Esophagus (tissue), 2 donors: ENCODE results near the gene PRKAR1B. TPM values are rescaled to one million over a fixed set of nuclear protein-coding genes. Genes with fewer than 3 reads are reported as not detected.

ENCODE experiments used
- H3K27ac ChIP-seq, 2 donors: one replicate each; pipeline ENCODE4 v1.5.1; 2013; ENCODE audit warnings: low read depth in 2 of 2, mild to moderate bottlenecking in 2 of 2, inconsistent platforms in 1 of 2, low read length in 1 of 2, moderate library complexity in 1 of 2
- H3K27me3 ChIP-seq, 2 donors: one replicate each; pipeline ENCODE4 v1.6.1; 2013; ENCODE audit warnings: low read length in 2 of 2, control low read depth in 1 of 2, mild to moderate bottlenecking in 1 of 2; ENCODE audit not compliant: insufficient read depth in 2 of 2, control insufficient read depth in 1 of 2
- H3K36me3 ChIP-seq, 2 donors: one replicate each; pipeline ENCODE4 v1.6.1; 2013; ENCODE audit warnings: low read length in 1 of 2; ENCODE audit not compliant: control insufficient read depth in 2 of 2, insufficient read depth in 2 of 2
- H3K4me1 ChIP-seq, 2 donors: one replicate each; pipeline ENCODE4 v1.6.1; 2013; ENCODE audit warnings: low read length in 1 of 2; ENCODE audit not compliant: control insufficient read depth in 2 of 2, insufficient read depth in 2 of 2
- H3K4me3 ChIP-seq, 2 donors: one replicate each; pipeline ENCODE4 v1.5.1; 2013; ENCODE audit warnings: low read length in 2 of 2, mild to moderate bottlenecking in 2 of 2, low read depth in 1 of 2, moderate library complexity in 1 of 2
- H3K9me3 ChIP-seq, 2 donors: one replicate each; pipeline ENCODE4 v1.6.1; 2013; ENCODE audit warnings: mild to moderate bottlenecking in 2 of 2, low read depth in 1 of 2, low read length in 1 of 2, moderate library complexity in 1 of 2; ENCODE audit not compliant: control insufficient read depth in 2 of 2, insufficient read depth in 1 of 2
- WGBS, 2 donors: extraction: QIAGEN DNeasy Blood & Tissue Kit; methylation state at CpG; one replicate each; pipeline ENCODE4 v1.1.7; 2013; 5-methylcytosine and 5-hydroxymethylcytosine counted together
- polyA plus RNA-seq, 2 donors: library from polyadenylated mRNA; stranded (reverse); fragments of 200-250 nt; gene quantifications; one replicate each; pipeline ENCODE4 v1.2.3, GENCODE V29; 2013
- donor health status: healthy with polysubstance abuse.
- donor health status: Bipolar disorder and iron deficiency.

PRKAR1B gene
- polyA plus RNA-seq, 2 donors = 10.4 to 10.9 TPM

DNA sequence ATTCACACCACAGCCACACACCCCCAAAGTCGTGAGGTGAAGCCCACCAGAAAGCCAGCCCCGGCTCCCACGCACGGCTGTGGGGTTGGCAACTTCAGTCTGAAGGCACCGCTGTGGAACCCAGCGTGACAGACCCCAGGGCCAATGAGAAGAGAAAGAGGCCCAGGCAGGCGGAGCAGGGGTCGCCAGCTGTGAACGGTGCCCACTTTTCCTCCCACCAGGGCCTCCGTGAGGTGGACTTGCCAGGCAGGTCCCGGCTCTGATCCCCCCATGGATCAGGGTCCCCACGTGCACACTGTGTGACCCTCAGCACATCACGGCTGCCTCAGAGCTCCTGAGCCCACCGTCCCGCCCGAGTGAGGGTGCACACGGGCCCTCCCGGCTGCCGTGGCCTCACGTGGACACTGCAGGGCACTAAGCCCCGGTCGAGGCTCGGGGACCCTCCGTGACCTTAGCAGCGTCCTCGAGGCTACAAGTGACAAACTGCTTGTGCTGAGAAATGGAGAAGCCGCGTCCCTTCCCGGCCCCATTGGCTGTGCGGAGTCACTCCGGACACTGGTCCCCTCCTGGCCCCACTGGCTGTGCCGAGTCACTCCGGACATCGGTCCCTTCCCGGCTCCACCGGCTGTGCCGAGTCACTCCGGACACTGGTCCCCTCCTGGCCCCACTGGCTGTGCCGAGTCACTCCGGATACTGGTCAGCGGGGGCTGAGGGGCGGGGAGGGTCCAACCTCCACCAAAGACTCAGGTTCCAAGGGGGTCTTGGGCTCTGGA, 135.0 kb downstream of the PRKAR1B start:
- Histone ChIP-seq H3K27ac (no peak overlapping the region), H3K9me3 (peaks cover 3% of the 10 kb centered on the region in 2 donors), H3K4me3 (no peak overlapping the region), H3K4me1 (no peaks in the 10 kb centered on the region), H3K36me3 (peaks cover 0 to 11% of the 10 kb centered on the region in 2 donors), H3K27me3 (no peaks in the 10 kb centered on the region)
- WGBS, 2 donors = 93 to 96% methylated on average over 42 of the region's 42 CpGs

DNA sequence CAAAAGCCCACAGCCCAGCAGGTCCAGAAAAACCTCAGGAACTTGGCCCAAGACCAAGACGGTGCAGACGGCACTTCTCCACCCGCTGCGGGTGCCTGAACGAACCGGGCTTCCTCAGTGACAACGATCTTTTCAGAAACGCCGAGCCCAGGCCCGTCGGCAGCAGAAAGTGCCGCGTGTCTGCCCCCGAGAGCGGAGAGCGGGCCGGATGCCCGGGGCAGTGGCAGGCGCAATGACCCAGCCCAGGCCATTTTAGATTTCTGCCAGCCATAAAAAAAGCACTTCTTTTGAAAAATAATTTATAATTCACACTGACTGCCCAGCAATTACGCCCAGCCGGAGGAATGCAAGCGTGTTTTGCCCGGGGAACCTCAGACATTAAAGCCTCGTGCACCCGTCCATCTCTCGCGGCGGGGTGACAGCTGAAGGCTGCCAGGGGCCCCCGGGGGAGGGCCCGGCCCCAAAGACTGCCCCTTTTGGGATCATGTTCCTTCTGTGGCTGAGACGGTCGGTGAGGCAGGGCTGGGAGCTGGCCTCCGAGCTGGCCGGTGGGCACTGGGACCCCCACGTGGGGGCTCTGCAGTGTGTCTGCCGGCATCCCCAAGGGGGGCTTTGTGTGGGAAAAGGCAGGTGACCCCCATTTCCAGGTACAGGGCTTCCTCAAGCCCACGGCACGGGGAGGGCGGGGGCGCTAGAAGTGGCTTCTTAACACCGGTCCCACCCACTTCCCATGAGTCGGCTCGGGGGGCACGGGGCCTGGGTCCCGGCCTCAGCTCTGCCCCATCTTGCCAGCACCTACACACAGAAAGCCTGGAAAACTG, 136.1 kb downstream of the PRKAR1B start:
- Histone ChIP-seq H3K4me3 (no peak overlapping the region), H3K27ac (no peak overlapping the region), H3K27me3 (no peaks in the 10 kb centered on the region), H3K4me1 (no peaks in the 10 kb centered on the region), H3K36me3 (peaks cover 0 to 11% of the 10 kb centered on the region in 2 donors), H3K9me3 (peaks cover 3% of the 10 kb centered on the region in 2 donors)
- 54 to 65% methylated on average over 43 to 45 of the region's 45 CpGs for WGBS, 2 donors

DNA sequence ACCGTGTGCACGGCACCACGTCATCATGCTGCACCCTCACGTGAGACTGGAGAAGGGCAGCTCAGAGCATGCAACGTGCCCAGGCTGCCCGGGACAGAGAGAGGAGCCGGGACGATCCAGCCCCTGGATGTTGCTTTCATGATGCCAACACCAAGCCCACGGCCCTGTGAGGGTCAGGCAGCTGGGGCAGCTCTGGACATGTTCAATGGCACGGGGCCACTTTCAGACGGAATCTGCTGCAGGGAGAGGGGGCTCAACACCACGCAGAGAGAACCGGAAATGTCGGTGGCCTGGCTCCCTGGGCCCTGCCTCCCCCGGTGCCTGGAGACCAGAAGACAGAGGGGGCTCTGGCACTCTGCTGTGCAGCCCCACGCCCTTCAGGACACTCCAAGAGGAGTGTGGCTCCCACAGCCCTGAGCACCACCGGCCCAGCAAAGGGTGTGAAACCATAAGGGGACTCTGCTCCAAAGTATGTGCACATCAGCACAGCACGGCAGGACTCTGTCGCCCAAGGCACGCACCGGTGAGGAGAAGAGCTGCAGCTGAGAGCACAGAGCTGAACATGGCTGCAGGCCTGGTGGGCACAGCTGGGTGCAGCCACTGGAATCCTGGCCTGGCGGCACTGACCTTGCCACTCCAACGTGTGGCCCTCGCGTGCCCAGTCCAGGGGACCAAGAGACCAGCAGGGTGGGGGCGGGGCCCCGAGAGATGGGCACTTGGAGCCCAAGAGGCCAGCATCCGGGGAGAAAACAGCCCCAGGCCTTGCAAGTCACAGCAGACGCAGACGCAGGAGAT, 137.1 kb downstream of the PRKAR1B start:
- H3K9me3 ChIP-seq = peaks cover 0 to 3% of the 10 kb centered on the region in 2 donors
- H3K4me3 ChIP-seq = no peak overlapping the region
- 89 to 93% methylated on average over 30 of the region's 30 CpGs for WGBS, 2 donors
- H3K36me3 ChIP-seq = peaks cover 0 to 11% of the 10 kb centered on the region in 2 donors
- H3K4me1 ChIP-seq = no peaks in the 10 kb centered on the region
- no peaks in the 10 kb centered on the region for H3K27me3 ChIP-seq
- H3K27ac ChIP-seq = no peak overlapping the region

DNA sequence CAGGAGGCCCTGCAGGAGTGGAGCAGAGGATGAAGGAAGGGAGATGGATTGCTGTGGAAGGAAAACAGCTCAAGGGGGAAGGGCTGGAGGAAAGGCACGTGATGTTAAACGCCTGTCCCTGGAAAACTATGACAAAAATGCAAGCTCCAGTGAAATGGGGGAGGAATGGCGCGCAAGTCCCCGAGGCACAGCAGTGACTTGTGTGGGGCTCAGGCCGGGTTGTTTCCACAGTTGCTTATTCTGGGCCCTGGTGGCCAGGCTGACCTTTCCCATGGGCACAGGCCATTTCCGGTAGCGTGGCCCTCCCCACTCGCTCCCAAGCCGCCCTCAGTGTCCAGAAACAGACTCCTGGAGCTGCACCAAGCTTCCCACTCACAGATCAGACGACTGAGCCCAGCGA, 139.3 kb downstream of the PRKAR1B start:
- Histone ChIP-seq H3K4me3 (no peak overlapping the region), H3K36me3 (peaks cover 0 to 11% of the 10 kb centered on the region in 2 donors), H3K9me3 (peaks cover 0 to 3% of the 10 kb centered on the region in 2 donors), H3K4me1 (no peaks in the 10 kb centered on the region), H3K27ac (no peak overlapping the region), H3K27me3 (no peaks in the 10 kb centered on the region)
- 74 to 81% methylated on average over 12 of the region's 12 CpGs for WGBS, 2 donors

DNA sequence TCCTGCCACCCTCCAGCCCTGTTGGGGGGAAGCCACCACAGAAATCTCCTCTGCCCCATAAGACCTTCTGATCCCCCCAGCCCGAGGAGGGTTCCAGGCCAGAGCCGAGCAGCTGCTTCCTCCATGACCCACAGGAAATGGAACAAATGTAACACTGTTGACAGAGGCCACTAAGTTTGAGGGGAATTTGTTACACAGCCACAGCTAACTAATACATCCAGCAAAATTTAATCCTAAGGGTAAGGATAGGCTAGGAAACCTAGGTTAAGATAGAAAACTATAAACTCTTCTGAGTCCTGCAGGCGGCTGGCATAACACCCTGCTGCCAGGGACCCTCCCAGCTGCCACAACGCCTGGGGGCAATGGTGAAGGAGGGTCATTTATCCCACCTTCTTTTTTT, 140.6 kb downstream of the PRKAR1B start:
- H3K27me3 ChIP-seq = no peaks in the 10 kb centered on the region
- WGBS, 2 donors = 93 to 96% methylated on average over 4 of the region's 4 CpGs
- peaks cover 0 to 3% of the 10 kb centered on the region in 2 donors for H3K9me3 ChIP-seq
- peaks cover 3 to 11% of the 10 kb centered on the region in 2 donors for H3K36me3 ChIP-seq
- no peak overlapping the region for H3K4me3 ChIP-seq
- no peaks in the 10 kb centered on the region for H3K4me1 ChIP-seq
- H3K27ac ChIP-seq = no peak overlapping the region

DNA sequence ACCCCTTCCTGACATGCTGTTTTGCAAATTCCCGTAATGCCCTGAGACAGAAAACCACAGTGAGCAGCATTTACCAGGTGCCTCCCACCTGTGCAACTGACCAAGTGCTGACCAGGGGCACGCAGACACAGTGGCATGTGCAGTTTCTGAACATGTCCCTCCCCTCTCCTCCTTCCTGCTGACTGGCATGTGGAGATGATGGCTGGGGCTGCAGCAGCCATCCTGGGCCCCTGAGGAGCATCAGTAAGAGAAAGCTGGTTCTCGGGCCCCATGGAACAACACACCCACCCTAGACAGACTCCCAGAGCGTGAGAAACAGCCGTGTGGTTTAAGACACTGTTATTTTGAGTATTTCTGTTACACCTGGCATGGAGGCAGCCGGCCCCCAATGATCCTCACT, 141.2 kb downstream of the PRKAR1B start:
- no peaks in the 10 kb centered on the region for H3K27me3 ChIP-seq
- H3K27ac ChIP-seq = no peak overlapping the region
- WGBS, 2 donors = 90% methylated on average over 6 of the region's 6 CpGs
- peaks cover 0 to 3% of the 10 kb centered on the region in 2 donors for H3K9me3 ChIP-seq
- peaks cover 3 to 11% of the 10 kb centered on the region in 2 donors for H3K36me3 ChIP-seq
- H3K4me1 ChIP-seq = no peaks in the 10 kb centered on the region
- H3K4me3 ChIP-seq = no peak overlapping the region

DNA sequence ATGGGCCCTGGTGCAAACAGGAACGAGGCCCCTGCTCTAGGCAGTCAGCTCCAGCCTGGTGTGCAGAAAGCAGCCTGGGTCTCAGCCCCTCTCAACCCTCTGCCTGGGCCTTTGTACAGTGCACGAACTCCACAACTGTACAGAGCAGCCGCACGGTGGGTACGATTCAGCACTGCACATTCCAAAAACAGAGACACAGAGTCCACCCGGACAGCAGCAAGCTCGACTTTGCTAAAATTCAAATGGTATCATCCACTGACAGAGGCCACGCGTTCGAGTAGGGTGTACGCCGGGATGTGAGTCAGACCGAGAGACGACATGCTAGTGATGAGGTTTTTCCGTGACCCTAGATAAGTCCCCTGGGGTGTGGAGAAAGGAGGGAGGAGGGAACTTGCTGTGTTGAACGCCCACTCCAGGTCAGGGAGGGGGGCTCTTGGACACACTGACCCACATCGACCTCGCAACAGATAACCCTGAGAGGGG, 141.8 kb downstream of the PRKAR1B start:
- Histone ChIP-seq H3K4me1 (no peaks in the 10 kb centered on the region), H3K9me3 (peaks cover 0 to 3% of the 10 kb centered on the region in 2 donors), H3K36me3 (peaks cover 3 to 11% of the 10 kb centered on the region in 2 donors), H3K27me3 (no peaks in the 10 kb centered on the region), H3K4me3 (no peak overlapping the region), H3K27ac (no peak overlapping the region)
- 80% methylated on average over 18 of the region's 18 CpGs for WGBS, 2 donors

DNA sequence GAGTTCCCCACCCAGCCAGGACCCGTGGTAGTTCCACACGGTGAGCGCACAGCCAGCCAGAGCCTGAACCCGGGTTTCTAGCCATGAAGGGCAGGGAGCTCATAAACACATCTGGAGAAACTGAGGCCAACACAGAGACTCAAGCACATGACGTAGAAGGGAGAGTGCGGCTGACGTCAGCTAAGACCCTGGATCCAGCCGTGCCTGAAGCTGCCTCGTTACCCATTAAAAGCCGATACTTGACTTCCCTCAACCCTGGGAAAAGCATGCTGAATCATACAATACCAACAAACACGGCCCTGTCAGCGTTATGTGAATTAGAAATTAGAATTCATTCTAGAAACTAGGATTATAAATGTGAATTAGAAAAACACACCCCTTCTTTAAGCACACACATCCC, 142.3 kb downstream of the PRKAR1B start:
- peaks cover 3 to 11% of the 10 kb centered on the region in 2 donors for H3K36me3 ChIP-seq
- 94 to 96% methylated on average over 12 of the region's 12 CpGs for WGBS, 2 donors
- H3K27ac ChIP-seq = no peak overlapping the region

DNA sequence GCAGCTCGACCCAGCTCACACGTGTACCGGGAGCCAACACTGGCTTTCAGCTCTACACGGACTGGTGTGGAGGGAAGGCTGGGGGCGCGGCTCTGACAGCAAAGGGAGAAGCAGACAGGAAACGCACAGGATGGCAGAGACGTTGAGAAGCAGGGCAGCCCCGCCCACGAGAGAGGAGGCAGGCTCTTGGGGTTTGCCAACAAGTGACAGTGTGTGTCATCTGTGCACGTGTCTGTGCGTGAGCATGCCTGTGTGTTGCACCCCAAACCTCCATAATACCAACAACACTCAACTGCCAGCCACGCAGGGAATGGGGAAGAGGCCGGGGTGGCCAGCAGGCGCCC, 143.0 kb downstream of the PRKAR1B start:
- H3K9me3 ChIP-seq = peaks cover 0 to 3% of the 10 kb centered on the region in 2 donors
- no peaks in the 10 kb centered on the region for H3K27me3 ChIP-seq
- 71 to 81% methylated on average over 15 of the region's 15 CpGs for WGBS, 2 donors
- peaks cover 3 to 6% of the 10 kb centered on the region in 2 donors for H3K36me3 ChIP-seq
- no peak overlapping the region for H3K27ac ChIP-seq
- H3K4me1 ChIP-seq = no peaks in the 10 kb centered on the region
- no peak overlapping the region for H3K4me3 ChIP-seq

More for the DNA sequence above, 142.3 kb downstream of the PRKAR1B start:
- no peaks in the 10 kb centered on the region for H3K27me3 ChIP-seq
- H3K4me3 ChIP-seq = no peak overlapping the region
- H3K4me1 ChIP-seq = no peaks in the 10 kb centered on the region
- peaks cover 0 to 3% of the 10 kb centered on the region in 2 donors for H3K9me3 ChIP-seq
